ENCODE results near the gene GLRA2. TPM values are rescaled to one million over a fixed set of nuclear protein-coding genes. Genes with fewer than 3 reads are reported as not detected.

Gene GLRA2
- total RNA-seq, 4 donors from 2014 or later: not detected

GRCh38 chrX:14660970-14661369 is 131.6 kb downstream of the GLRA2 start:
- Histone ChIP-seq H3K9me3 (no peaks in the 10 kb centered on the region), H3K4me3 (no peak overlapping the region), H3K36me3 (no peaks in the 10 kb centered on the region), H3K4me1 (no peaks in the 10 kb centered on the region), H3K27me3 (no peaks in the 10 kb centered on the region), H3K27ac (no peak overlapping the region)
- DNase-seq: no peak
- TF ChIP-seq POLR2A (IDR thresholded peaks at IDR 0.05): no peak
- TF ChIP-seq, protein P1, sequence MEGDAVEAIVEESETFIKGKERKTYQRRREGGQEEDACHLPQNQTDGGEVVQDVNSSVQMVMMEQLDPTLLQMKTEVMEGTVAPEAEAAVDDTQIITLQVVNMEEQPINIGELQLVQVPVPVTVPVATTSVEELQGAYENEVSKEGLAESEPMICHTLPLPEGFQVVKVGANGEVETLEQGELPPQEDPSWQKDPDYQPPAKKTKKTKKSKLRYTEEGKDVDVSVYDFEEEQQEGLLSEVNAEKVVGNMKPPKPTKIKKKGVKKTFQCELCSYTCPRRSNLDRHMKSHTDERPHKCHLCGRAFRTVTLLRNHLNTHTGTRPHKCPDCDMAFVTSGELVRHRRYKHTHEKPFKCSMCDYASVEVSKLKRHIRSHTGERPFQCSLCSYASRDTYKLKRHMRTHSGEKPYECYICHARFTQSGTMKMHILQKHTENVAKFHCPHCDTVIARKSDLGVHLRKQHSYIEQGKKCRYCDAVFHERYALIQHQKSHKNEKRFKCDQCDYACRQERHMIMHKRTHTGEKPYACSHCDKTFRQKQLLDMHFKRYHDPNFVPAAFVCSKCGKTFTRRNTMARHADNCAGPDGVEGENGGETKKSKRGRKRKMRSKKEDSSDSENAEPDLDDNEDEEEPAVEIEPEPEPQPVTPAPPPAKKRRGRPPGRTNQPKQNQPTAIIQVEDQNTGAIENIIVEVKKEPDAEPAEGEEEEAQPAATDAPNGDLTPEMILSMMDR (IDR thresholded peaks at IDR 0.05): no peak

GRCh38 chrX:14670819-14671218 is 141.5 kb downstream of the GLRA2 start:
- Histone ChIP-seq H3K36me3 (no peaks in the 10 kb centered on the region), H3K27ac (no peak overlapping the region), H3K27me3 (no peaks in the 10 kb centered on the region), H3K9me3 (no peaks in the 10 kb centered on the region), H3K4me1 (no peaks in the 10 kb centered on the region), H3K4me3 (no peak overlapping the region)
- DNase-seq: no peak
- TF ChIP-seq, protein P1 (IDR thresholded peaks at IDR 0.05): no peak
- no peak for TF ChIP-seq POLR2A (IDR thresholded peaks at IDR 0.05)

- Histone ChIP-seq H3K4me1 (no peaks in the 10 kb centered on the region), H3K4me3 (no peak overlapping the region), H3K36me3 (no peaks in the 10 kb centered on the region), H3K27ac (no peak overlapping the region), H3K9me3 (no peaks in the 10 kb centered on the region), H3K27me3 (no peaks in the 10 kb centered on the region)
- TF ChIP-seq POLR2A (IDR thresholded peaks at IDR 0.05): no peak
- TF ChIP-seq, protein P1 (IDR thresholded peaks at IDR 0.05): no peak
- no peak for DNase-seq
Observed at GRCh38 chrX:14672611-14673172, 143.4 kb downstream of the GLRA2 start.

GRCh38 chrX:14673236-14673635 is 143.9 kb downstream of the GLRA2 start:
- TF ChIP-seq, protein P1 (IDR thresholded peaks at IDR 0.05): no peak
- no peak for TF ChIP-seq POLR2A (IDR thresholded peaks at IDR 0.05)
- Histone ChIP-seq H3K27ac (no peak overlapping the region), H3K9me3 (no peaks in the 10 kb centered on the region)

GRCh38 chrX:14673764-14674163 is 144.4 kb downstream of the GLRA2 start:
- Histone ChIP-seq H3K4me1 (no peaks in the 10 kb centered on the region), H3K36me3 (no peaks in the 10 kb centered on the region), H3K27ac (no peak overlapping the region), H3K27me3 (no peaks in the 10 kb centered on the region), H3K4me3 (no peak overlapping the region), H3K9me3 (no peaks in the 10 kb centered on the region)
- peak in 1 of 3 donors; percentile 65 for DNase-seq
- TF ChIP-seq, protein P1 (IDR thresholded peaks at IDR 0.05): no peak
- TF ChIP-seq POLR2A (IDR thresholded peaks at IDR 0.05): no peak

More at GRCh38 chrX:14673236-14673635, 143.9 kb downstream of the GLRA2 start:
- no peak for DNase-seq
- no peaks in the 10 kb centered on the region for H3K4me1 ChIP-seq
- H3K36me3 ChIP-seq: no peaks in the 10 kb centered on the region
- H3K27me3 ChIP-seq: no peaks in the 10 kb centered on the region
- no peak overlapping the region for H3K4me3 ChIP-seq

DNA sequence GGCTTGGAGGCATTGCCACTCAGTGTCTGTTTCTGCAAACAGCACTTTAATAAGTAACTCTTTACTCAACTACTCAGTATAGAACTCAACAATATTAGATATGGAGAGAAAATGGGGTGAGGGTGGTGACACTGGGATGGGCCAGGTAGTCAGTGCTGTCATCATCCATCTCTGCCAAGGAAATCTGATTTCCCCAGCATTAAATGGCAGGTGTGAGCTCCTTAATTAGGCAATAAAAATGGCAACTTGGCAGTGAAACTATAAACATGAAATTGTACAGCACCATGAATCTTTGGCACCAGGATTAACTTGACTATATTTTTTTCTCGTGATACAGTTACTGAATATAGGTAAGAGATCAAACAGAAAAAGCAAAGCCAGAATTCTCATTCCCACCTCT is 146.2 kb downstream of the GLRA2 start:
- no peak for DNase-seq
- no peak for TF ChIP-seq POLR2A (IDR thresholded peaks at IDR 0.05)
- TF ChIP-seq, protein P1 (IDR thresholded peaks at IDR 0.05): no peak

More for the DNA sequence above, 146.2 kb downstream of the GLRA2 start:
- no peaks in the 10 kb centered on the region for H3K9me3 ChIP-seq
- no peak overlapping the region for H3K4me3 ChIP-seq
- H3K27me3 ChIP-seq: no peaks in the 10 kb centered on the region
- no peaks in the 10 kb centered on the region for H3K36me3 ChIP-seq
- no peaks in the 10 kb centered on the region for H3K4me1 ChIP-seq
- H3K27ac ChIP-seq: no peak overlapping the region
